ENCODE data around the gene CNTNAP5. TPM values are rescaled to one million over a fixed set of nuclear protein-coding genes. Genes with fewer than 3 reads are reported as not detected.

The CNTNAP5 gene
- total RNA-seq, 1 experiment from 2014 or later = not detected

DNA sequence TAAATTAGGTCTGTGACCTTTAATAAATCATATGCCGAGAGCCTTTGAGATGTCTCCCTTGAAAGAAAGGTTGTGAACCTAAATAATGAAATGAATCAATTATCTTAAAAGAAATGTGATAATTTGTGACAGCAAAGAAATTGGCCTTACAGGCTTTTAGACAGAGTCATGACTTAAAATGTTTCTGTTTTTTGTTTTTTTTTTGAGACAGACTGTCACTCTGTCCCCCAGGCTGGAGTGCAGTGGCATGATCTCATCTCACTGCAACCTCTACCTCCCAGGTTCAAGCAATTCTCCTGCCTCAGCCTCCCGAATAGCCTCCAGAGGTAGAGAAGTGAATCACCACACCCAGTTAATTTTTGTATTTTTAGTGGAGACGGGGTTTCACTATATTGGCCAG lies 898.0 kb downstream of the CNTNAP5 start:
- no peaks in the 10 kb centered on the region for H3K27me3 ChIP-seq (ENCODE audit: control insufficient read depth, insufficient read depth, low read length)
- no peak for ATAC-seq
- no peak for DNase-seq (ENCODE audit: low read depth, low spot score)
- ChIA-PET CTCF (no interaction called here), POLR2A (no interaction called here)
- no peaks in the 10 kb centered on the region for H3K36me3 ChIP-seq (ENCODE audit: control insufficient read depth, insufficient read depth, low read length)
- no peak overlapping the region for H3K4me3 ChIP-seq (ENCODE audit: low read depth in 2 of 2, low read length in 2 of 2)
- intact Hi-C loops (cut with micrococcal nuclease; ENCODE audit: unreplicated experiment) = no loop called here
- H3K27ac ChIP-seq (ENCODE audit: low read length) = no peak overlapping the region
- no peaks in the 10 kb centered on the region for H3K4me1 ChIP-seq (ENCODE audit: control insufficient read depth, insufficient read depth, low read length)
- no TSS peak for BruUV-seq (replicated peaks)
- no peaks in the 10 kb centered on the region for H3K9me3 ChIP-seq (ENCODE audit: control insufficient read depth, insufficient read depth, low read depth, low read length)
- TF ChIP-seq, protein P1, sequence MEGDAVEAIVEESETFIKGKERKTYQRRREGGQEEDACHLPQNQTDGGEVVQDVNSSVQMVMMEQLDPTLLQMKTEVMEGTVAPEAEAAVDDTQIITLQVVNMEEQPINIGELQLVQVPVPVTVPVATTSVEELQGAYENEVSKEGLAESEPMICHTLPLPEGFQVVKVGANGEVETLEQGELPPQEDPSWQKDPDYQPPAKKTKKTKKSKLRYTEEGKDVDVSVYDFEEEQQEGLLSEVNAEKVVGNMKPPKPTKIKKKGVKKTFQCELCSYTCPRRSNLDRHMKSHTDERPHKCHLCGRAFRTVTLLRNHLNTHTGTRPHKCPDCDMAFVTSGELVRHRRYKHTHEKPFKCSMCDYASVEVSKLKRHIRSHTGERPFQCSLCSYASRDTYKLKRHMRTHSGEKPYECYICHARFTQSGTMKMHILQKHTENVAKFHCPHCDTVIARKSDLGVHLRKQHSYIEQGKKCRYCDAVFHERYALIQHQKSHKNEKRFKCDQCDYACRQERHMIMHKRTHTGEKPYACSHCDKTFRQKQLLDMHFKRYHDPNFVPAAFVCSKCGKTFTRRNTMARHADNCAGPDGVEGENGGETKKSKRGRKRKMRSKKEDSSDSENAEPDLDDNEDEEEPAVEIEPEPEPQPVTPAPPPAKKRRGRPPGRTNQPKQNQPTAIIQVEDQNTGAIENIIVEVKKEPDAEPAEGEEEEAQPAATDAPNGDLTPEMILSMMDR (IDR thresholded peaks at IDR 0.05) = no peak
- TF ChIP-seq, protein P2, sequence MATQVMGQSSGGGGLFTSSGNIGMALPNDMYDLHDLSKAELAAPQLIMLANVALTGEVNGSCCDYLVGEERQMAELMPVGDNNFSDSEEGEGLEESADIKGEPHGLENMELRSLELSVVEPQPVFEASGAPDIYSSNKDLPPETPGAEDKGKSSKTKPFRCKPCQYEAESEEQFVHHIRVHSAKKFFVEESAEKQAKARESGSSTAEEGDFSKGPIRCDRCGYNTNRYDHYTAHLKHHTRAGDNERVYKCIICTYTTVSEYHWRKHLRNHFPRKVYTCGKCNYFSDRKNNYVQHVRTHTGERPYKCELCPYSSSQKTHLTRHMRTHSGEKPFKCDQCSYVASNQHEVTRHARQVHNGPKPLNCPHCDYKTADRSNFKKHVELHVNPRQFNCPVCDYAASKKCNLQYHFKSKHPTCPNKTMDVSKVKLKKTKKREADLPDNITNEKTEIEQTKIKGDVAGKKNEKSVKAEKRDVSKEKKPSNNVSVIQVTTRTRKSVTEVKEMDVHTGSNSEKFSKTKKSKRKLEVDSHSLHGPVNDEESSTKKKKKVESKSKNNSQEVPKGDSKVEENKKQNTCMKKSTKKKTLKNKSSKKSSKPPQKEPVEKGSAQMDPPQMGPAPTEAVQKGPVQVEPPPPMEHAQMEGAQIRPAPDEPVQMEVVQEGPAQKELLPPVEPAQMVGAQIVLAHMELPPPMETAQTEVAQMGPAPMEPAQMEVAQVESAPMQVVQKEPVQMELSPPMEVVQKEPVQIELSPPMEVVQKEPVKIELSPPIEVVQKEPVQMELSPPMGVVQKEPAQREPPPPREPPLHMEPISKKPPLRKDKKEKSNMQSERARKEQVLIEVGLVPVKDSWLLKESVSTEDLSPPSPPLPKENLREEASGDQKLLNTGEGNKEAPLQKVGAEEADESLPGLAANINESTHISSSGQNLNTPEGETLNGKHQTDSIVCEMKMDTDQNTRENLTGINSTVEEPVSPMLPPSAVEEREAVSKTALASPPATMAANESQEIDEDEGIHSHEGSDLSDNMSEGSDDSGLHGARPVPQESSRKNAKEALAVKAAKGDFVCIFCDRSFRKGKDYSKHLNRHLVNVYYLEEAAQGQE (IDR thresholded peaks at IDR 0.05; ENCODE audit: insufficient read depth in 1 of 2, low read depth in 2 of 2, low read length in 1 of 2) = no peak
- no peak for TF ChIP-seq POLR2AphosphoS5 (IDR thresholded peaks at IDR 0.05; ENCODE audit: low read depth, low read length)
- TF ChIP-seq SIN3A (IDR thresholded peaks at IDR 0.05; ENCODE audit: borderline replicate concordance, insufficient read depth, low read depth, low read length) = no peak
- TF ChIP-seq TCF7L2 (IDR thresholded peaks at IDR 0.05; ENCODE audit: low read depth, low read length) = no peak
- in situ Hi-C loops (cut with HindIII; ENCODE audit: low pct_unique_long_range_greater_than_20kb, low sequenced_read_pairs) = no loop called here

DNA sequence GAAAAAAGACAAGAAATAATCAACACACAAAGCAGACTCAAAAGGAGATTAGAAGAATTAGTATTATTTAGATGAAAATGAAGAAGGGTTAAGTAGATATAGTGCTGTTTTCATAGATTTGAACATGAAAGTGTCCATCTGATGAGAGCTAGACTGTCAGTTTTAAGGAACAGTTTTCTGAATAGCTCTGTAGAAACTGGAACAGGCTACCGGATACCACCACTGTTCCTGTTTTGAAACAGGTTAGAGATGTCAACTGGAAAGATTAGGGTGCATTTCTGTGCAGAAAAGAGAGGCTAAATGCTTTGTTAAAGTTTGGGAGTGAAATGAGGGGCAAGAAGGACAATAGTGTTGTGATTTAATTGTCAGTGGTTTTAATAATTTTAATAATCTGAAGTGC lies 908.8 kb downstream of the CNTNAP5 start:
- no peak overlapping the region for H3K27ac ChIP-seq (ENCODE audit: low read length)
- no peak for TF ChIP-seq TCF7L2 (IDR thresholded peaks at IDR 0.05; ENCODE audit: low read depth, low read length)
- TF ChIP-seq, protein P2 (IDR thresholded peaks at IDR 0.05; ENCODE audit: insufficient read depth in 1 of 2, low read depth in 2 of 2, low read length in 1 of 2) = no peak
- TF ChIP-seq POLR2AphosphoS5 (IDR thresholded peaks at IDR 0.05; ENCODE audit: low read depth, low read length) = no peak
- TF ChIP-seq, protein P1 (IDR thresholded peaks at IDR 0.05) = no peak
- no peak for TF ChIP-seq SIN3A (IDR thresholded peaks at IDR 0.05; ENCODE audit: borderline replicate concordance, insufficient read depth, low read depth, low read length)
- intact Hi-C loops (cut with micrococcal nuclease; ENCODE audit: unreplicated experiment) (no loop called here), in situ Hi-C loops (cut with HindIII; ENCODE audit: low pct_unique_long_range_greater_than_20kb, low sequenced_read_pairs) (no loop called here)
- H3K27me3 ChIP-seq (ENCODE audit: control insufficient read depth, insufficient read depth, low read length) = no peaks in the 10 kb centered on the region
- BruUV-seq (replicated peaks) = no TSS peak
- no peak overlapping the region for H3K4me3 ChIP-seq (ENCODE audit: low read depth in 2 of 2, low read length in 2 of 2)
- no peaks in the 10 kb centered on the region for H3K36me3 ChIP-seq (ENCODE audit: control insufficient read depth, insufficient read depth, low read length)
- no peak for ATAC-seq
- no peaks in the 10 kb centered on the region for H3K4me1 ChIP-seq (ENCODE audit: control insufficient read depth, insufficient read depth, low read length)
- H3K9me3 ChIP-seq (ENCODE audit: control insufficient read depth, insufficient read depth, low read depth, low read length) = no peaks in the 10 kb centered on the region
- POLR2A ChIA-PET = no interaction called here
- no peak for DNase-seq (ENCODE audit: low read depth, low spot score)
- CTCF ChIA-PET = no interaction called here
